ENCODE measurements around the gene ZBTB42.

Gene ZBTB42

DNA sequence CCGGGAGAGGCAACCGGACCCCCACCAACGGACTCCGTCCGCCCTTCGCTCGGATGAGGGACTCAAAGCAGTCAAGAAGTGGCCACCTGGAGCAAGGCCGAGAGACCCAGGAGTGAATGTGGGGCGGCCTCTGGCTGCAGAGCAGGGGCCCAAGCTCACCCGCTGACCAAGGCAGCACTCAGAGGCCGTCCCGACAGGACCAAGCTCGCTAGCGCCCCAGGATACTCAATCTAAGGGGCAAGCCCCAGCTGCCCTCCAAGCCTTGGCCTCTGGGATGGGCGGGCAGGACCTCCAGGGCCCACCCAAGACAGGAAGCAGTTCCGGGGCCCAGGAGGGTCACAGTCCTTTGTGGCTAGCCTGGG is 6.3 kb upstream of the ZBTB42 start:
- no peak for DNase-seq (ENCODE audit: low read depth in 2 of 3, low spot score in 2 of 3)

- no peak for DNase-seq (ENCODE audit: low read depth in 2 of 3, low spot score in 2 of 3)
Observed at GRCh38 chr14:104794993-104795780, 5.7 kb upstream of the ZBTB42 start, which contains the start of gene AKT1. Gene AKT1, minus strand, starts transcription at chr14:104795748. Its CDS starts 3,105 bp downstream, at chr14:104792643.

DNA sequence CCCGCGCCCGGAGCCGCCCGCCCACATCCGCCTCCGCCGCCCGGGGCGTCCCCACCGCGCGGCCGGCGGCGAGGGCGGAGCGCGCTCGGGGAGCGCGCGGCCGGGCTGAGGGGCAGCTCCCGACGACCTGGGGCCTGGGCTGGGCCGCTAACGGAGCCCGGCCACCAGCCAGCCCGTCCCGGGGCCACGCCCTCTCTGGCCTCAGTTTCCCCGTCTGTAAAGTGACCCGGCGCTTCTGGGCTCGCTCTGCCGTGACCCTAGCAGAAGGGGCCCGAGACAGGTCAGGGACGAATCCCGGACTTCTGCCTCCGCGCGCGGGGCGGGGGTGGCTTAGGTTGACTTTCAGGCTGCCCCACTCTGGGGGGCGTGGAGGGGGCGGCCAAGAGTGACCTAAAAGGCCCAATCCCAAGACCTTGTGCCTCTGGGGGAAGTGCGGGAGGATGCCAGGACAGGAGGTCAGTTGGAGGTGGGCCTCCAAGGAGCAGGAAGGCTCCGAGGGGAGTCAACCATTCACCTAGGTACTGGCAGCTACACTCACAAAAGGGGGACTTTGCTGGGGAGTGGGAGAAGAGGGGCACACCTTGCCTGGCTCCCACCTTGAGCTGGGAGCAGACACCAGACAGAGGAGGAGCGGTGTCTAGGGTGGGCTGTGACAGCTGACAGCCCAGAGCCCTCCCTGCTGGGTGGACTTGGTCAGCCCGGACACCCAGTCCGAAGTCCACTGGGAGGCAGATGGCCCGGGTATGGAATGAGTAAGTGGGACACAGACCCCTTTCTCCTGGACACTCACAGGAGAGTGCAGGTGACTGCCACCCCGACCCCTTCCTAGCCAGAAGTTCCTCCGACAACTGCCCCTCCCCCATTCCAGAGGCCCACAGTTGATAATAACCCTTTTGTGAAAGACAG is 4.9 kb upstream of the ZBTB42 start:
- peak in 1 of 3 experiments; percentile 46 for DNase-seq (ENCODE audit: low read depth in 2 of 3, low spot score in 2 of 3)

DNA sequence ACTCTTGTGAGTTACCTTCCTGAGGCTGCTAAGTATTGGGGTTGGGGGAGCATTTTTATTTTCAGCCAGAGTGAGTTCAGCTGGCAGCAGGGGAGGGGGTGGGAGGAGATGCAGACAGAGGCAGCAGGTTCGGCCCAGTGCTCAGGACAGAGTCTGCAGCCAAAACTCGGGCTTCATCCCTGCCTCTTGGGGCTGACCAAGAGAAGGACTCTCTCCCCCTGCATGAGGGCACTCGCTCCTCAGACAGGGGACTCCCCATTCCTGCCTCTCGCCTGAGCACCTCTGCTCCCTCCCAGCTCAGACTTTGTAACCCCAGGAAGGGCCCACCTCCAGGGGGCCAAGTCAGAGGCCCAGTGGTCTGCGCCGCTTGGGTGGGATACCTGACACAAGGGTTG is 4.2 kb upstream of the ZBTB42 start:
- DNase-seq (ENCODE audit: low read depth in 2 of 3, low spot score in 2 of 3) = no peak

DNA sequence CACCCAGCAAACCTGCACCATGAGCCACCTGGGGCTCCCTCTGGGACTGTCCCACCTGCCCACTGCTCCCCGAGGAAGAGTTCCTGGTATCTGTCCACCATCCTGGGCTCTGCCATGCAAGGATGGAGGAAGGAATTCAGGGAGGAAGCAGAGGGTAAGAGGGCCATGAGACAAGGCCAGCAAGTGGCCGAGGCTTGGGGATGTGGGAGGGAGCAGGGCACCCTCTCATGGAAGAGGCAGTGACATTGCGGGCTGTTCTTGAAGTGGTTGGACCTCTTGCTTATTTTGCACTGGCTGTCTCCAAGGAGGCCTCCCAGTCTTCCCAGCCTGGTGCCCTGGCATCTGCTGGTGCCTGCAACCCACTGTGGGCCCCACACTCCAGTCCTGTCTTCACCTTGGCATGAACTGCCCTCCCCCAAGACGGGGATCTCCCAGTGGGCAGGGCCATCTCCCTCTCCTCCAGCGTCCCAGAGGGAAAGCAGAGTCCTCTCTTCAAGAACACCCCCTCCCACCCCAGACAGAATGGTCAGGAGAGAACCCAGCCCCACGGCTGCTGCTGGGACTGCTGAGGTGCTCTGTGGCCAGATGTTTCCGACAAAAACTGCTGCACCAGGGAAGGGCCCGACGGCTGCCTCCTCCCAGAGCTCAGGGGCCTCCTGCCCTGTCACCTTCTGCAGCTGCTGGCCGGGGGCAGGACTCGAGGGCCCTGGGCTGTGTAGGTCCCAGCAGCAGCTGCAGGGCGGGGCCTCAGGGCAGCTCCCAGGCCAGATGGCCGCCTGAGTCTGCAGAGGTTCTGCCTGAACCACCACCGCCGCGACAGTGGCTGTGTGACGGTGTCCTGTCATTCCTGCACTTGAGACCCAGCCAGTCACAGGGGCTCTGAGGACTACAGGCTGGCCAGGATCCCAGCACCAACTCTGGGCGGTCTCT is 3.5 kb upstream of the ZBTB42 start:
- DNase-seq (ENCODE audit: low read depth in 2 of 3, low spot score in 2 of 3) = no peak

GRCh38 chr14:104798300-104799243 is 2.3 kb upstream of the ZBTB42 start:
- DNase-seq (ENCODE audit: low read depth in 2 of 3, low spot score in 2 of 3) = no peak

DNA sequence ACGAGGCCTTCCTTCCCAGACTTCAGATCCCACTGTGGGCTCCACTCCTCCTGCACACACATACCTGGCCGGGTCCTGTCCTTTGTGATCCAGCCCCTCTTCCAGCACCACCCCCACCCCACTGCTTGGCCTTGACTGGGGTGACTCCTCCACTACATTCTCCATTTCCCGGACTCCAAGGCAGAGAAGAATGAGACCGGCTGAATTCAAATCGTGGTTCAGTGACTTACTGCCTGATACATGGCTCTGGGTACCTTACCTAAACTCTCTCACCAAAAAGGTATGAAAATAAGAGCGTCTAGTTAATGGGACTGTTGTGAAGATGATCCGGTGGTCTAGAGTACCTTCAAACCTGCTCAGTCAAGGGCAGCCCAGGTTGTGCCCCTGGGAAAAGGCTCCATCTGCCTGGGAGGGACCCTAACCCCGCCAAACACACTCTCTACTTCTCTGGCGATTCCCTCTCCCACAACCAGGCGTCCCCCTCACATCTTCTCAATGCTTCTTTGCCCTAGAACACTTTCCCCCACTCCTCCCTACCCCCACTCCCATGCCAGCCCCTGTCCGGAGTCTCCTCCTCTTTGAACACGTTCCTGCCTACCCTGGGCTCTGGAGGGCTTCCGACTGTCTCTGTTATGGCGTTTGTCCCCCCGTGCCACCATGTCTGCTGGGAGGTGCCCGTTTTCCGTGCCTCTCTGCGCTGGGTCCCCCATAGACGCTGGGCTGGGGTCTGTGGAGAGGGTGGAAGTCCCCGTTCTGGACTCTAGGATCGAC is 1.5 kb upstream of the ZBTB42 start:
- DNase-seq (ENCODE audit: low read depth in 2 of 3, low spot score in 2 of 3) = no peak

- DNase-seq (ENCODE audit: low read depth in 2 of 3, low spot score in 2 of 3) = peak; percentile 33 to 53 (median 43)
Observed at GRCh38 chr14:104800015-104800770, 708 bp upstream of the ZBTB42 start.

- DNase-seq (ENCODE audit: low read depth in 2 of 3, low spot score in 2 of 3) = no peak
Observed at GRCh38 chr14:104801520-104802393, 856 bp downstream of the ZBTB42 start.

DNA sequence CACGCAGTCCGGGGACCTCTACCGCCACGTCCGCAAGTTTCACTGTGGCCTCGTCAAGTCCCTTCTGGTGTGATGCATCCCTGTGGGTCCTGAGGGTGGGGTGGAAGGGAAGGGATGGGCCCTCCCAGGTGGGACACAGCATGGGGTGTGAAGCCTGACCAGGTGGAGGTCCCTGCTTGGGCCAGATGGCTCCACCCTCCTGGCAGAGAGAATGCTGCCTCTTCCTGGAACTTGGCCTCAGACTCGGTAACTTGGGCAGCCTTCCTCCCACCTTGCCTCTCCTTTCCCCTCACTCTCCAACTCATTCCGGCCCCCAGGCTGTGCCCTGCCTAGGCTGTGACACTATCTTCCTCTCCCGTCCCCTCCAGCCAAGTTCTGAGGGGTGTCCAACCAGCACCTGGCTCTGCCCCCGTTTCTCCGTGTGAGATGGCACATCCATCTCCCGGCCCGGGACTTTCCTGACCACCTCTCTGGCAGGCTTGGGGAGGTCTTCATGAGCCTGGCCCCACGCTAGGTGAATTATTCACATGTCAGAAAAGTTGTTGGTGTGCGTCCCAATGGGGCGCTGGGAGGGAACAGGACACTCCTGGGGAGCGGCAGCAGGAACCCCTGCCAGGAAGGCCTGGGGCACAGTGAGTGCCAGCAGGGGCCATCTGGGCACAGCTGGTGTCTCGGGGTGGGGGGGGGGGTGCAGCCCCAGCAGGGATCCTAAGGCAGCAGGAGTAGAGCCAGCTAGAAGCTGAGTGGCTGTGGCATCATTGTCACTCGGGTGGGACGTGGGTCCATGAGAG is 1.7 kb downstream of the ZBTB42 start:
- no peak for DNase-seq (ENCODE audit: low read depth in 2 of 3, low spot score in 2 of 3)

DNA sequence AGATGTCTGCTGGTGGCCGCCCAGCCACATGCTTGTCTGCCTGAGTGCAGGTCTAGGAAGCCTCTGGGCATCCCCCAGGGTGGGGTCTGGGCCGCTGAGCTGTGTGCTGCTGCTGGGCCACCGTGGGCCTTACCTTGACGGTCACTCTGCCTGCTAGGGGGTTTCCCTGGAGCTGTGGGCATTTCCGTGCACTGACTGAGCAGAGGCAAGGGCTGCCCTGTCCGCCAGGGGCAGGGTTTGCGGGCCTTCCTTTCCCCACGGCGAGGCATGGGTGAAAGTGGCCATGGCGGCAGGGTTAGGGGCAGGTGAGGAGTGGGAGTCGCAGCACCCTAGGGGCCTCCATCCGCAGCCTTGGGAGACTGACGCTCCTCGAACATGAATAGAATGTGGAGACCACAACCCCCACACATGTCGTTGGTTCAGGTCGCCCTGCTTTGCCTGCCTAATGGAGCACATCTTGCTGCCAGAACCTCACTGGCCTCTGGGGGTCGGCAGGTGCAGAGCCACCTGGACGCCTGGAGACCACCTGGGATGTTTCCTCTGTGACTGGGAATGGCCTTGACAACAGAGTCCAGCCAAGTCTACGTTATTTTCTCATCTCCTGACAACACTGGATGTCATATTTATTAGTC is 2.5 kb downstream of the ZBTB42 start:
- no peak for DNase-seq (ENCODE audit: low read depth in 2 of 3, low spot score in 2 of 3)

DNA sequence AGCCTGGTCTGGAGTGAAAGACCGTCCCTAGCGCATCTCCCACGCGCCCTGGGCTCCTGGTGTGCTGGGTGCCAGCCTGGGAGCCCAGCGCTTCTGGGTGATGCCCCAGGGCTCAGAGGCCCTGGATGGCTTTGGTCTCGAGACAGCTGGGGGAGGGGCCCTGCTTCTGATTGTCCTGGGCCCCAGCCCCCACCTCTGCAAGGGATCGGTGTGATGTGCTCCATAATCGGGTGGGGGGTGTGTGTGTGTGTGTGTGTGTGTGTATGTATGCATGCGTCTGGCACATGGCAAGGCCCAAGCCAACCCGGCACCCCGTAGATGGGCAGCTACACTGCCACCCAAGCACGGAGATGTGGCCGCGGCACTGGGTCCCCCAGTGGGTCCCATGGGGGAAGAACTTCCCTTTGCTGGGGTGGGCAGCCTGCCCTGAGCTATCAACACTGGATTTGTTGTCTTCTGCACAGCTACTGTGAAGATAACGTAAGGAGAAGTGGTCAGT is 3.1 kb downstream of the ZBTB42 start:
- no peak for DNase-seq (ENCODE audit: low read depth in 2 of 3, low spot score in 2 of 3)

DNA sequence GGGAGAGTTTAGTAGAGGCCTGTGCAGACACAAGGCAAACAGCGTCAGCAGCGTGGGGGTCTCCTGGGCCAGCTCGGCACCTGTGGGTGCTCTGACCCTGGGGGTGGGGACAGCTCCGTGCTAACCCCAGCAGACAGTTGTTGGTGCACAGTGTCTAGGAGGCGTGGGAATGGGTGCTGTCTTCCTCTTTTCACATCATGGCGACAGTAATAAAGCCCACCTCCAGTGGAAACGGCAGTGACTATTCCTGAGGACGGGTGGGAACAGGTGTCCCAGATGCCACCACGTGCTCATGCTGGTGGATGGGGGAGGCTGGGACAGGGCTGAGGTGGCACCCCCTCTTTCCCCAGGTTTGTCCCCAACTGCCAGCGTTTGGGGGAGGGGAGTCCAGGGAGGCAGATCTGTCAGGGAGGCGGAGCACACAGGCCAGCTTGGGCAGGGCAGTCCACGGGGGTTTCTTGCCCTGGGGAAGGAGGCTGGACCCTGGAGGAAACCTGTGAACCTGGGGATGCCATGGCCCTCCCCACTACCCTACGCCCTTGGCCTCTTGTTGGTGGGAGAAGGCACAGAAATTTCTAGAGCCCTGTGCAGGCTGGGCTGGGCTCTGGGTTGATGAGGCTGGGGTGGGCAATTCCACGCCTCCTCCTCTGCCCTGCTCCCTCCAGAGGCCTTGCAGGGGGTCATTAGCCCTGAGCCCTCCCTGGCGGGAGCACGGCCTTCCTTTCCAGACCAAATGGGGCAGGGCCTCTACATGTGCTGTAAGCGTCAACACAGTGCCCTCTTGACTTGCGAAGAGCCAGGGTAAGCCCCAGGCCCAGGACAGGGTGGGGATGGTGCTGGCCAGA is 3.8 kb downstream of the ZBTB42 start:
- DNase-seq (ENCODE audit: low read depth in 2 of 3, low spot score in 2 of 3) = no peak

DNA sequence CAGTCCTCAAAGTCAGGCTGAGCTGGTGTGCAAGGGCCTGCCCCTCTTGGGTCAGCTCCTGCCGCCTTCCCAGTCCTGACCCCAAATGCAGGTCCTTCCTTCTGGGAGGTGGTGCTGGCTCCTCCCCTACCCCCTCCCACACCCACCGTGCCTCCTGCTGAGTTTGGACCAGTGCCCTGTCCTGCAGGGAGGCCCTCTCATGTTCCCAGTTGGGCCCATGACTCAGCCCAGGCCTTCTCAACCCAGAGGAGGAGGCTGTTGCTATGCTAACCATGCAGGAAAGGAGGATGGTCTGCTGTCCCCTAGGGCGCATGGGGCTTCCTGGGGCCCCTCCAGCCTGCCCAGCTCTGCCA is 4.4 kb downstream of the ZBTB42 start:
- DNase-seq (ENCODE audit: low read depth in 2 of 3, low spot score in 2 of 3) = no peak

DNA sequence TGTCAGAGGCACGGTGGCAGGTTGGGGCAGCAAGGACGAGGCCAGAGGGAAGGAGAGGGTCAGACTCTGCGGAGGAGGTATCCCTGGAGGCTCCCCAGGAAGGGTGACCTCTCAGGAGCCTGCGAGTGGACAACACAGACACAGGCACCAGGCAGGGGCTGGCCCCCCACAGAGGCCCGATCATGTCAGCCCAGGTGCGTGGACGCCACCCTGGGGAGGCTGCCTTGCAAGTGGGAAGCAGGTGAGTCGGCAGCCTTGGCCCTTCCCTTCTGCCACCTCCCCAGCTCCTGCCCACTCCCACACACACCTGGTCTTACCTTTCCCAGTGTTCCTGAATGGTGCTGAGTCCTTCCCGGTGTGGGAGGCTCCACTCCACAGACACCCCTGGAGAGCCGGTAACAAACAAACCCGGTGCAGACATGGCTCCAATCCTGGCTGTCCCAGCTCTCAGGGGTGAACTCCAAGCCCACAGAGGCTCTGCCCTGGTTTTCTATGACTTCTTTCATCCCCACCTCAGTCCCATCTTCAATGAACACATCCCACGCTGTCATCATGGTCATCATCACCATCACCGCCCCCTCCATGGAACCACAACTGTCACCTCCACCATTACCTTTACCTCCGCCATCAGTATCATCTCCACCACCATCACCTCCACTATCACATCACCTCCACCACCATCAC is 5.2 kb downstream of the ZBTB42 start:
- DNase-seq (ENCODE audit: low read depth in 2 of 3, low spot score in 2 of 3) = no peak

Data from activated CD8-positive, alpha-beta memory T cell treated with anti-CD3 and anti-CD28 coated beads for 48 hours (primary cell).